AG08395 (cell line): ENCODE results near the gene ISLR.

ENCODE experiments used
- DNase-seq: peaks from one replicate; pipeline ENCODE4 v3.0.0; 2012; ENCODE audit warnings: mixed read lengths, low spot score

ISLR gene

DNA sequence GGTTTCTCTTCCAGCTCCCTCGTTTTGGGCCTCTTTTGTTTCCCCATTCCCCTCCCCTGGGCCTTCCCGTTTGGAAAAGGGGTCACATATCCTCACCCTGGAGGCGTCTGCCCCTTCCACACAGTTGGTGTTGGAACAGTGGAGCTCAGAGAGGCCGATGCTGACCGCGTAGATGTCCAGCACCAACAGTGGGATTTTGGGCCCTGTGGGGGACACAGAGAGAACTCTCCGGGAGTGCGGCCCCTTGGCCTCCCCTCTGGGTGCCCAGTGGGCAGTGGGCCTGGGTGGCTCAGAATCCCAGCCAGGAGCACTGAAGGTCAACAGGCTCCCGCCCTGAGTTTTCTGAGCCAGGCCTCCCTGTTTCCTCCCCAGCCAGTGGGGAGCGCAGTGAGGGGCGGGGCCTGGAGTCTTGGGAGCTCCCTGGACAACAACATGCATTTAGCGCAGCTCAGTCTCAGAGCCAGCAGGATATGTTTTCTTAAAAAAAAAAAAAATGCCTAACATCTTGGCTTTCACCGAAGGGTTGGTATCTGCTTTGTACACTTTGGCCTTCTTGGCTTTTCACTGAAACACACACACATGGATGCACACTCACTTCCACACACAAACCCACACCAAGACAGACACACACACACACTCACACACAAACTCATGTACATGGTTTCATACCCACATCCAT, 670 bp upstream of the ISLR start:
- DNase-seq: peak; percentile 87

DNA sequence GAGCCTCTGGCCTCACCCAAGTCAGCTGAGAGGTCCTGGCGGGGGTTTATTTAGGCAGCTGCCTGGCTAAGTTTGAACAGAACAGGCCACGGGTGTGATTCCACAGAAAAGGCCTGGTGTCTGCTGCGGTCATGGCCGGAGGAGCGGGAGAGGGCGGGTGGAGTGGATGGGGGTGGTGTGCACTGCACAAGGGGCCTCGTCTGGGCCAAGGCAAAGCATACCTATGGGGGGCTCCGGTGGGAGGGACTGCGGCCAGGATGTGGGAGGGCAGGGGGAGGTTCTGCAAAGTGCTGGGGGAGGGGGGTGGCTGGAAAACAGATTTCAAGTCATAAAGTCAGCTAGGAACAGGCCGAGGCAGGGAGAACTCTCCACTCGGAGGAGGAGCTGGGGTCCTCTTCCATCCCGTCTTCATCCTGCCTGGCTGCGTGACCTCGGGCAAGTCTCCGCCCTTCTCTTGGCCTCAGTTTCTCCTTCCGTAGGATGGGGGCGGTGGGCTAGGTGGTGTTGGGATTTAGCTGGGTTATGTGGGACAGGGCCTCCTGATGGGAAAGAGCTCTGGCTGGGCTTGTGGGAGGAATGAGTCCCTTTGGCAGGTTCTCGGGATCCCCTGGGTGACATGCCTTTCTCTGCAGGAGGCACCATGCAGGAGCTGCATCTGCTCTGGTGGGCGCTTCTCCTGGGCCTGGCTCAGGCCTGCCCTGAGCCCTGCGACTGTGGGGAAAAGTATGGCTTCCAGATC, 878 bp downstream of the ISLR start:
- peak; percentile 43 for DNase-seq

- no peak for DNase-seq
These were observed 1.4 kb downstream of the ISLR start for GRCh38 chr15:74174958-74175253.

DNA sequence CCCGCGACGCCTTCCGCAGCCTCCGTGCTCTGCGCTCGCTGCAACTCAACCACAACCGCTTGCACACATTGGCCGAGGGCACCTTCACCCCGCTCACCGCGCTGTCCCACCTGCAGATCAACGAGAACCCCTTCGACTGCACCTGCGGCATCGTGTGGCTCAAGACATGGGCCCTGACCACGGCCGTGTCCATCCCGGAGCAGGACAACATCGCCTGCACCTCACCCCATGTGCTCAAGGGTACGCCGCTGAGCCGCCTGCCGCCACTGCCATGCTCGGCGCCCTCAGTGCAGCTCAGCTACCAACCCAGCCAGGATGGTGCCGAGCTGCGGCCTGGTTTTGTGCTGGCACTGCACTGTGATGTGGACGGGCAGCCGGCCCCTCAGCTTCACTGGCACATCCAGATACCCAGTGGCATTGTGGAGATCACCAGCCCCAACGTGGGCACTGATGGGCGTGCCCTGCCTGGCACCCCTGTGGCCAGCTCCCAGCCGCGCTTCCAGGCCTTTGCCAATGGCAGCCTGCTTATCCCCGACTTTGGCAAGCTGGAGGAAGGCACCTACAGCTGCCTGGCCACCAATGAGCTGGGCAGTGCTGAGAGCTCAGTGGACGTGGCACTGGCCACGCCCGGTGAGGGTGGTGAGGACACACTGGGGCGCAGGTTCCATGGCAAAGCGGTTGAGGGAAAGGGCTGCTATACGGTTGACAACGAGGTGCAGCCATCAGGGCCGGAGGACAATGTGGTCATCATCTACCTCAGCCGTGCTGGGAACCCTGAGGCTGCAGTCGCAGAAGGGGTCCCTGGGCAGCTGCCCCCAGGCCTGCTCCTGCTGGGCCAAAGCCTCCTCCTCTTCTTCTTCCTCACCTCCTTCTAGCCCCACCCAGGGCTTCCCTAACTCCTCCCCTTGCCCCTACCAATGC, 2.0 kb downstream of the ISLR start:
- no peak for DNase-seq

GRCh38 chr15:74176262-74177214, 3.0 kb downstream of the ISLR start:
- DNase-seq: no peak

DNA sequence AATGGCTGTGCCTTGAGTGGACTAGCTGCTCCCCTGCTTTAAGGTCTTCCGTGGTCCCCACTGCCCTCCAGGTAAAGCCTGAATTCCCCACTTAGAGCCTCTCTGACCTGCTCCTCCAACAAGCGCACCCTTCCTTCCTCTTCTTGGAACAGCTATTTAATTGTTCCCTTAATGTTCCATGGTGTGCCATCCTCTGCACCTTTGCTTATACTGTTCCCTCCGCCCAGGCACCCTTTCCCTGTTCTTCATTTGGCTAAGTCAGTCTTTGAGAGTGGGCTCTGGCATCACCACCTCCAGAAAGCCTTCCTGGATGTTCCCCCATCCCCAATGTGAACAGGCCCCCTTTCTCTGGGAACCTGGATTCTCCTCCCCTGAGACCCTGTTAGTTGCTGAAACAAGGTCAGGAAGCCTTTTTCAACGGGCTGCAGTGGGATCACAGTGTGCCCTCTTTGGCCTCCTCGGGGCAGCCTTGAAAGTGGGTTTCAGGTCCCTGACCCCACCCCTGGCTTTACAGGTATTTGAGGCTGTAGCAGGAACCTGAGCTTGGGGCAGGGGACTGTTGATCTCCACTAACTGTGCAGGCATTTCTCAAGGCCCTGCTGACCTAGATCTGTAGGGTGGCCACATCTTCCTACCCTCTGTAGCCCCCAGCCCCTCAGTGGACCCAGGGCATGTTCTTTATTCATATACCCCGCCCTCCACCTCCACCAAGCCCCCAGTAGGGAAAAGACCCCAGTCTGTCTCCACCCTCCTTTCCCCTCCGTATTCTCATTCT, 5.0 kb downstream of the ISLR start:
- no peak for DNase-seq

DNA sequence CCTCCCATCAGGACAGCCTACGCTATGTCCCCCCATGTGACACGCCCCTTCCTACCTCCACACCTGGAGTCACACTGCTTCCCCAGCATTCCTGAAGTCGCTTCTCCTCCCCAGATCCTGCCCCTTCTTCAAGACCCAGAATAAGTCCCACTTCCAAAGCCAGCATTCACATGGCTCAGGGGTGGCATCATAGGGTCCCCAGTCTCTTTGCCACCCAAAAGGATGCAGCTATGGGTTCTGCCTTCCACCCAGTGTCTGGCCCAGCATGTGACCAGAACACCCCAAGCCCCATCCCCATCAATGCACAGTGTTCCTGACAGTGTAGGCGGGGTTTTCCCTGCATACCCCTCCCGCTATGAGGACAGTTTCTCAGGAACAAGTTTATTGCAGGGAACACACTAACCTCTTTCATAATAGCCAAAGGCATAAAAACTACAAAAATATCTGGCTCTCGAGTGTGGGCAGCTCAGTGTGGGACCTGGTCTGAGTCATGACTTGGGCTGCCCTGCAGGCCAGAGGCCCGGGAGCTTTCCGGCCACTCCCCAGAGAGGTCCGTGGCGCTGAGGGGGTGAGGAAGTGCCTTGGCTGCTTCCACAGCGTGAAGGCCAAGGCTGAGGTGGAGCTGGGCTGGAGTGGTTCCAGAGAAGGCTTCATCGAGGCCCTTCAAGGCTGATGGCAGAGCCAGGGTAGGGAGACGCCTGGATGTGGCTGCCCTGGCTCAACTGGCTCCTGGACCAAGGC, 5.8 kb downstream of the ISLR start:
- peak; percentile 97 for DNase-seq

GRCh38 chr15:74179983-74180880, 6.7 kb downstream of the ISLR start:
- DNase-seq: peak; percentile 66

DNA sequence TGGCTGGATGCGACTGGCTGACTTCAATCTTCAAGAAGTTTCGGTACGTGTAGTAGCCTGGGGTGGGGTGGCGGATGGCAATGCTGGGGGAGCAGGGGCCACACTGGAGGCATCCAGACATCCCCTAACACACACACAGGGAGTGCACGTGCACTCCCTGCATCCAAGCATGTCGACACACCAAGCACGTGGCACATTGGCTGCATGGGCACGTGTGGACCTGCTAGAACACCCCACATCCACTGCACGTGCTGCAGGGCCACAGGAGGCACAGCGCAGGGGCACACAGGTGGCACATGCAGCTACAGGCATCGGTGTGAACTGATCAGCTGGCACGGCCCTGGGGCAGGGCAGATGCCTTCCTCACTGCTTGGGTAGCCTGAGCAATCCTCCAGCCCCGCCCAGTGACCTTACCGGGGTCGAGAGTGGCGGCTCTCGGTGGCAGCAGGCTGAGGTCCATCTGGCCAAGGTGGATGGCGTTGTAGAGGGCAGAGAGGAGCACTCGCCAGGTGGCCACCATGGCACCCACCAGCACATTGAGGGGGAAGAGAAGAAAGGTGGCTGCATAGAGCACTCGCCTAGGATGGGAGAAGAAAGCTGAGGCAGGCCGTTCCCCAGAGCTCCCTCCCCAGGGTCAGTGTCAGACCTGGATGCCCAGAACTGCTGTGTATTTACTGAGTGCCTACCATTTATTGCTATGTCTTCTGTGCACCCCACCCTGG, 7.5 kb downstream of the ISLR start:
- DNase-seq: no peak

GRCh38 chr15:74182131-74182530, 8.6 kb downstream of the ISLR start:
- DNase-seq: no peak

GRCh38 chr15:74184582-74185091, 11.1 kb downstream of the ISLR start:
- no peak for DNase-seq

- no peak for DNase-seq
These were observed 12.3 kb downstream of the ISLR start for GRCh38 chr15:74185710-74186348.

GRCh38 chr15:74188216-74188615, 14.7 kb downstream of the ISLR start:
- no peak for DNase-seq

DNA sequence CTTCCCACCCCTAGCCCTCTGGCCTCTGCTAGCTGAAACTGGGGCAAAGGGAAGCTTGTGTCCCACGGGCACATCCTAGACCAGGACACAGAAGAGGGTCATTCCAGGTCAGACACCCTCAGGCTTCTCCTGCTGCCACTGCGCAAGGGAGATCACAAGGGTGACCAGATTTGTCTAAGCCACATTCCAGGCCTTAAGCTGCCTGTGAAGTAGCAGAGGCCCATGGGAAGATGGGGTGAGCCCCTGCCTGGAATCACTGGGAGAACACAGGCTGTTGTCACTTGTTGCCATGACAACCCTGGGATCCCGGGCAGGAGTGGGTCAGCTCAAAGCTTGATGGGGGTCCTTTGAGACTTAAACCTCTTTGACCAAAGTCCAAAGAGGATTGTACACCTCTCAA, 18.3 kb downstream of the ISLR start:
- DNase-seq: no peak

GRCh38 chr15:74192751-74193150, 19.2 kb downstream of the ISLR start:
- DNase-seq: no peak

DNA sequence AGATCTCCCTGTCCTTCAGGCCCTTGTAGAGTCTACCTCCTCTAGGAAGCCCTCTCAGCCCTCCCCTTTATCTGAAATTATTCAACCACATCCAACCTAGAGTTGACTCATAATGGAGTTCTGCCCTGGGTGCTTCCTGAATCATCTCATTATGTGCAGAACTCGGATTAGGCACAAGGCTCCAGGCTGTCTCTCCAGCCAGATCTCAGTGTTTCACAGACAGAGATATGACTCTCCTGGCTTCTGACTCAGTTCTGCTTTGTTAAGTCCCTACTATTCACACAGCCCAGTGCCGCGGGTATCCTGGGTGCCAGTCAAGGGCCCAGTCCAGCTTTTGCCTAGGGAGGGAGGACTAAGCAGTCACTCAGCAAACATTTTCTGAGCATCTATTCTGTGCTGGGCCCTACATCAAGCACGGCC, 19.8 kb downstream of the ISLR start:
- peak; percentile 84 for DNase-seq

GRCh38 chr15:74193905-74194304, 20.4 kb downstream of the ISLR start:
- DNase-seq: no peak
